GM18502 (cell line): ENCODE data around the gene L3MBTL4.
"Not testable (repeated sequence)": the region's sequence is repeated elsewhere in the genome, so short reads cannot be mapped to it uniquely, and the experiment has no call there.

Experiments used
- ATAC-seq: cut with Tn5 transposase; IDR thresholded peaks from one replicate; pipeline ENCODE4 v1.9.1; 2021; ENCODE audit warnings: mild to moderate bottlenecking; ENCODE audit not compliant: unreplicated experiment, poor library complexity

L3MBTL4 gene

DNA sequence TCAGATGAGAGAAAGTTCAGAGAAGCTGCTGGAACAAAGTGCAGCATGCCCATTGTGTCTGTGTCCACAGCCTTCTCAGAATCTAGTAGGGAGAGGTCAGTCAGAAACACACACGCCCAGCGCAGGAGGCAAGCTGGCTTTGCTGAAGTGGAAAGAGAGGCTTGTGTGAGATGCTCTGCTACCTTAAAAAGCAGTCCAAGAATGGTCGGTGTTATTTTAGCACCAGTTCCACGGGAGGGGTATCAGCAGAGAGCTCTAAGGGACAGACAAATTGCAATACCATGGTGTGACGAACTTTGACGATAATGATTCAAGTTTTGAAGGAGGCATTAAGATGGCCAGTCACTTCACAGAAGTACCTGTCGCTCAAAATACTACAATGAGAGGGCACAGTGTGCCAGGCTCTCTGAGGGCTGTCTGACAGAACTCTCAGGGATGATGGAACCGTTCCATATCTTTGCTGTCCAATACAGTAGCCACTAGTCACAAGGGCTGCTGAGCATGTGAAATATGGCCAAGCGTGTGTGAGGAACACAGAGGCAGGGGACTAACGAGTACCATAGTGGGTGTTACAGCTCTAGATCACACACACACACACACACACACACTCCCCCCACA, 281.9 kb downstream of the L3MBTL4 start:
- ATAC-seq: no peak

DNA sequence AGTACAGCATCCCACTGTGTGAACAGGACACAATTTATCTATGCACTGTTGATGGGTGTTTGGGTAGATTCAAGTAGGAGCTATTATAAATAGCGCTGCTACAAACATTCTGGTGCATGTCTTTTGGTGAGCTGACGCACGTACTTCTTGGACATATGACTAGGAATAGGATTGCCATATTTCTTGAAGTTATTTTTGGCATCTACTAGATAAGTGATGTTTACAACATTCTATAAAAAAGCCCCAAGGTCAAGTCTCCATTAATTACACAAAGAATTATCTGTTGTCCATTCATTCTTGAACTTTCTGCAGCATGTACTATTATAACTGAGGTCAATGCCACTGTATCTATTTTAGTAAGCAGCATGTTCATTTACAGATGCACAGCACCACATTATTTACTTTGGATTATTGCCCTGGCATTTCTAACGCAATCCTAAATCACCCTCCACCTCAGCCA, 293.9 kb downstream of the L3MBTL4 start:
- ATAC-seq: no peak

GRCh38 chr18:6119761-6120160, 294.9 kb downstream of the L3MBTL4 start:
- ATAC-seq: no peak

DNA sequence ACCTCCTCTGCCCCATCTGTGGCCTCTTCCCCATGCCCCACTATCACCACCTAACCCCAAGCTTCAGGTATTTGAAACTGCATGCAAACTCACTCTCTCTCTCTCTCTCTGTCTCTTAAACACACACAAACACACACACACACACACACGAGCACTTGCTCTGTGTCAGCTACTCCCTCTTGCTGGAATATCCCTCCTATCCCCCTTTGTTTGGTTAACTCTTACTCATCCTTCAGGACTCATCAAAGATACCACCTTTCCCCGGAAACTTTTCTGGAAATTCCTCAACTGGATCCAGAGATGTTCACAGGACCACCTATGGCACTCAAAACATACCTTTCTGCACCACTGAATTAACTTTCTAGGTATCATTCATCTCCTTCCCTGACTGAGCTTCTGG, 296.6 kb downstream of the L3MBTL4 start:
- no peak for ATAC-seq

- no peak for ATAC-seq
Observed at GRCh38 chr18:6115710-6116109, 299.0 kb downstream of the L3MBTL4 start.

- no peak for ATAC-seq
Observed at GRCh38 chr18:6113650-6114049, 301.1 kb downstream of the L3MBTL4 start.

DNA sequence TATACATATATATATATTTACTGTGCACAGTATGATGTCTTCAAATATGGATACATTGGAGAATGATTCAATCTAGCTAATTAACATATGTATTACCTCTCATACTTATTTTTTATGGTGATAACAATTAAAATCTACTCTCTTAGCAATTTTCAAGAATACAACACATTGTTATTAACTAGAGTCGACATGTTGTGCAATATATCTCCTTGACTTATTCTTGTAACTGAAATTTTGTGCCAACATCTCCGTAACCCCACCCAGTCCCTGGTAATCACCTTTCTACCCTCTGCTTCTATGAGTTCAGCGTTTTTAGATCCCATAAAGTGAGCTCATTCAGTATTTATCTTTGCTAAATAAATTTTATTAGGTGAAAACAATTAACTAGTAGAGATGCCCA, 303.0 kb downstream of the L3MBTL4 start:
- ATAC-seq: no peak

- no peak for ATAC-seq
Observed at GRCh38 chr18:6109743-6110142, 305.0 kb downstream of the L3MBTL4 start.

DNA sequence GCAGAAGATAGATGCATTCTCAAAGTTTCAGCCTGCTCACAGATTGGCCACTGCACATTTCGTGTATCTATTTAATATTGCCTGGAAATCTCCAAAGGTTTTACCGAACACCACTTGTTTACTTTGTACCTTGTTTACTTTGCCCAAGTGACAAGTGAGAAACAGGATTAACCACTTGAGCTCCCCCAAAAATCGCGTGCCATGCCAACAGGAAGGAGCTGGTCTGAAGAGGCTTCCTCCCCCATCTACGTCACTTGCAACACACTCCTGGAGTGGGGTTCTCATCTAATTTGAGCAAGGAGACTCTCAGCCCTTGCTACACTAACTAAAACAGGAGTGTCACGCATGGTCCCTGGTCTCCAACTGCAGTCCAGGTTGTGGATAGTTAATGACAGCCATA, 306.9 kb downstream of the L3MBTL4 start:
- no peak for ATAC-seq

GRCh38 chr18:6106091-6106685, 308.5 kb downstream of the L3MBTL4 start:
- no peak for ATAC-seq

- ATAC-seq: no peak
Observed at GRCh38 chr18:6103741-6104140, 311.0 kb downstream of the L3MBTL4 start.

DNA sequence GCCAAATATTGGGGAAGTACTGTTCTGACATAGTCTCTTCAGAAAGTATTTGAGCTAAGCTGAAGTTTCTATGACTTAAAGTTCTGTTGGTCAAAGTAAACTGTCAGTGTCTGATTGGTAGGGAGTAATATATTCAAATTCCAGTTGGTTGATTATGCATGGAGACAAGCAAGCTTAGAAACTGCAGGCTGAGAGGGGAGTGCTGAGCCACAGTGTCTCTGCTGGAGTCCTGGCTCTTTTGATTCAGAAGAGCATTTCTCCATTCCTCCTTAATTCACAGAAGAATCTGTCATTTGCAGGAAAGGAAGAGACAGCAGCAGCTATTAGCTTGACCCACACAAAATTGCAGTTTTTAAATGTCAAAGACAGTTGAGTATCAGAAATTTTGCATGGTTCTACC, 318.0 kb downstream of the L3MBTL4 start:
- ATAC-seq: no peak

DNA sequence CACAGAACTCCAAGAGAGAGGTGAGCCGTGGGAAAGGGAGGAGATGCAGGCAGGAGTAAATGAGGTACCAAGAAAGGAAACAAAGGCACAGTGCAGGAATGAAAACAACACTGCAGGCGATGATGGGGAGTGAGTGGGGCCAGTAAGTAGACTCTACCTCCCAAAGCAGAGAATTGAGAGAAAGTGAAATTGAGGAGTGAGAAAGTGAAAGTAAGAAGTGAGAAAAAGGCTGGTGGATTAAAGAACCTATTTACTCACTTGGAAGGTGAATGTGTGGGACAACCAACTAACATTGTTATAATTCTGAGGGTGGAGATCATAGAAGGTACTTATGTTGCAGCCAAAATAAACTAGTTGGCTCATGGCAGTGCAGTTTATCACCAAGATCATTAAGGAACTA, 326.3 kb downstream of the L3MBTL4 start:
- no peak for ATAC-seq

- no peak for ATAC-seq
Observed at GRCh38 chr18:6086731-6087130, 328.0 kb downstream of the L3MBTL4 start.

GRCh38 chr18:6079406-6079805, 335.3 kb downstream of the L3MBTL4 start:
- ATAC-seq: no peak

DNA sequence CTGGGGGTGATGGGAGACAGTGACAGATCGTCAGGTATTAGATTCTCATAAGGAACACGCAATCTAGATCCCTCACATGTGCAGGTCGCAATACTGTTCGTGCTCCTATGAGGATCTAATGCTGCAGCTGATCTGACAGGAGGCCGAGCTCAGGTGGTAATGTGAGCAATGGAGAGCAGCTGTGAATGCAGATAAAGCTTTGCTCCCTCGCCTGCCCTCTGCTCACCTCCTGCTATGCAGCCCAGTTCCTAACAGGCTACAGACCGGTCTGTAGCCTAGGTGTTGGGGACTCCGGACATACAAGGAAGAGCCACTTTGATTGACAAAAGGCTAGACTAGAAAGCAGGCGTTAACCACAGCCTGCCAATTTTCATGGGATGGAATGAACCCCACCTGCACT, 335.8 kb downstream of the L3MBTL4 start:
- no peak for ATAC-seq

- ATAC-seq: not testable (repeated sequence)
Observed at GRCh38 chr18:6072423-6072822, 342.3 kb downstream of the L3MBTL4 start.

- peak; percentile 22 for ATAC-seq
Observed at GRCh38 chr18:6069539-6069938, 345.2 kb downstream of the L3MBTL4 start.

DNA sequence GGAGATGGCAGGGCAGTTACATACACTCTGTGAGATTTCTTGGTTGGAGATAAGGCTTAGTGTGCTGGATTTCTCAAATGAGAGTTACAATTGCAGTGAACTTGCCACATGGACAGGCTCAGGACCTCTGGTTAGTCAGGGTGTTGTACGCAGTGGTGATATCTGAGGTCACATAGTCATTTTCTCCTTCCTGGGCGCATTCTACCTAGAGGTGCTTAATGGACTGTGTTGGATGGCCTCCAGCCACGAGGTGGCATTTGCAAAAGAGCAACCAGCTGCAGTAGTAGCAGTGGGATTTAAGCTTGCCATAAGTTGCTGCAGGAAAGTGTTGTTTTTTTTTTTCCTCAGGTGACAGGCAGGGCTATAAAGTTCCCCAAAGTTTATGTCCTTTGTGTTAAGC, 345.6 kb downstream of the L3MBTL4 start:
- ATAC-seq: peak; percentile 92

- ATAC-seq: no peak
Observed at GRCh38 chr18:6060149-6060548, 354.6 kb downstream of the L3MBTL4 start.

DNA sequence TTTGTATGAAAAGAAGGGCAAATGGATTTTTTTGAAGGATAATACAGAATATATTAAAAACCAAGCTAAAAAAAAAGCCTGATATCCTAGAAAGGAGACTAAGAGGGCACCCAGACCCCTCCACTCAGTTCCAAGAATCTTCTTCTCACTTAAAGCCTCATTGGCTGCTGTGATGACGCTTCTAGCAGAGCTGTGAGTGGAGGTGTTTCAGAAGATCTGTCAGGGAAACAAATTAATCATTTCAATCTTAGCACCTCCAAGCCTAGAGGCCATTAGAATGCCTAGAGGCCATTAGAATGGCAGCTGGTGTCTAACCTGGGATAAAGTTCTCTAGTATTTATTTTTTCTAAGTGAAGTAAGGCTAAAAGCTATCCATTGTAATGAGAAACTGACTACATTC, 355.2 kb downstream of the L3MBTL4 start:
- no peak for ATAC-seq

DNA sequence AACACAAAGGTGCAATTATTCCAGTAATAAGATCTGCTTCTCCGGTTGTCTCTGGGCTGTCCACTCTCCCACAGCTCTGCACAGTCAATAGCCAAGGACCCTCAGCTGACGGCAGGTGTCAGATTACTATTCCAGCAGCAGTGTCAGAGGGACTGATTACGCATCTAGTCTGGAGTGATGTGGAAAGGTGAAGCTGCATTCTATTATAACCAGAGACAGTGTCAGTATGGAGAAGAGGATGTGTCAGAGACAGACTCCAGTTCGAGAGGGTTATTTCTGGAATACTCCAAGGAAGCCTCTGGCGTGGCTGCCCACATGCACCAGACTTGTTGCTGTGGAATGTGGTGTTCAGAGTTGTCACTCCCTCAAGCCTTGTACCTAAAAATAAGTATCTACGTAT, 355.8 kb downstream of the L3MBTL4 start:
- ATAC-seq: no peak
